Mucosa of rectum (tissue), 2 donors: Measurements from ENCODE around the gene B3GALT5.
"Not testable (repeated sequence)": the region's sequence is repeated elsewhere in the genome, so short reads cannot be mapped to it uniquely, and the experiment has no call there.

Experiments
- H3K27ac ChIP-seq, 2 donors: one replicate each; pipeline ENCODE4 v1.7.0; 2013; ENCODE audit warnings: inconsistent platforms in 2 of 2, low read depth in 2 of 2, low read length in 2 of 2
- H3K27me3 ChIP-seq, 2 donors: one replicate each; pipeline ENCODE4 v1.7.0; 2013; ENCODE audit warnings: low read length in 2 of 2; ENCODE audit not compliant: control insufficient read depth in 2 of 2, insufficient read depth in 2 of 2
- H3K36me3 ChIP-seq, 2 donors: one replicate each; pipeline ENCODE4 v1.7.0; 2013; ENCODE audit warnings: low read length in 2 of 2; ENCODE audit not compliant: control insufficient read depth in 2 of 2, insufficient read depth in 2 of 2
- H3K4me1 ChIP-seq, 2 donors: one replicate each; pipeline ENCODE4 v1.7.0; 2013; ENCODE audit warnings: low read length in 2 of 2, mild to moderate bottlenecking in 1 of 2; ENCODE audit not compliant: control insufficient read depth in 2 of 2, insufficient read depth in 2 of 2
- H3K4me3 ChIP-seq, 2 donors: one replicate each; pipeline ENCODE4 v1.7.0; 2013; ENCODE audit warnings: low read length in 2 of 2
- H3K9ac ChIP-seq, 2 donors: one replicate each; pipeline ENCODE4 v1.7.0; 2013; ENCODE audit warnings: low read length in 2 of 2, low read depth in 1 of 2, mild to moderate bottlenecking in 1 of 2
- H3K9me3 ChIP-seq, 2 donors: one replicate each; pipeline ENCODE4 v1.7.0; 2013; ENCODE audit warnings: low read length in 2 of 2; ENCODE audit not compliant: control insufficient read depth in 2 of 2
- donor health status: healthy.
- donor health status: Normal muscosa, but diverticular disease.

The B3GALT5 gene

GRCh38 chr21:39582749-39583148 is 30.0 kb upstream of the B3GALT5 start:
- Histone ChIP-seq H3K27ac (no peak overlapping the region), H3K4me1 (peaks cover 3 to 14% of the 10 kb centered on the region in 2 donors), H3K4me3 (no peak overlapping the region), H3K9ac (no peak overlapping the region), H3K36me3 (no peaks in the 10 kb centered on the region), H3K9me3 (no peaks in the 10 kb centered on the region), H3K27me3 (no peaks in the 10 kb centered on the region)

DNA sequence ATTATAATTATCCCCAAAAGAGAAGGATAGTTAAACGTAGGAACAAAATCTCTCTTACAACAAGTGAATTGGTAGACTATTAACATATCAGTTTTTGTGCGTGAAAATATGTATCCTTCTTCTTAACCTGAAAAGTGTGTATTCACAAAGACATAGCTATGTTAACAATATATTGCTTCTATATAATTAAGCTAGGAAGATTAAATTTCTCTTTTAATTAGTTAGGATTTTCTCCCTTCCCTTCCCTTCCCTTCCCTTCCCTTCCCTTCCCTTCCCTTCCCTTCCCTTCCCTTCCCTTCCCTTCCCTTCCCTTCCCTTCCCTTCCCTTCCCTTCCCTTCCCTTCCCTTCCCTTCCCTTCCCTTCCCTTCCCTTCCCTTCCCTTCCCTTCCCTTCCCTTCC is 29.2 kb upstream of the B3GALT5 start:
- not testable (repeated sequence) for H3K4me3 ChIP-seq, H3K9ac ChIP-seq, H3K9me3 ChIP-seq, H3K27me3 ChIP-seq, H3K27ac ChIP-seq, H3K36me3 ChIP-seq
- peaks cover 3 to 14% of the 10 kb centered on the region in 2 donors for H3K4me1 ChIP-seq

- no peaks in the 10 kb centered on the region for H3K4me1 ChIP-seq
- no peaks in the 10 kb centered on the region for H3K9me3 ChIP-seq
- H3K27me3 ChIP-seq, result no peaks in the 10 kb centered on the region
- H3K4me3 ChIP-seq, result no peak overlapping the region
- H3K36me3 ChIP-seq, result no peaks in the 10 kb centered on the region
- no peak overlapping the region for H3K9ac ChIP-seq
- no peak overlapping the region for H3K27ac ChIP-seq
Observed at GRCh38 chr21:39587376-39587775, 25.4 kb upstream of the B3GALT5 start.

DNA sequence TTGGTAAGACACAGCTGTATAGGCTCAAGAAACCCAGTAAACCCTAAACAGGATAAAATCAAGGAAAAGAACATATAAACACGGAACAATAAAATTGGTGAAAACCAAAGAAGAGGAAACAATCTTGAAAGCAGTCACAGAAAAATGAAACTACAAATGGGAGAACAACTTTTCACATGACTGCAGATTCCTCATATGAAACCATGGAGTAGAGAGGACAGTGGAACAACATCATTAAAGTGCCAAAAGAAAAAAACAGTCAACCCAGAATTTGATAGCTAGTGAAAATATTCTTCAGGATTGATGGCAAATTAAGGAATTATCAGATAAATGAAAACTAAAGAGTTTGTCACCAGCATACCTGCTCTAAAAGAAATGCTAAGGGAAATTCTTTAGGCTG is 23.9 kb upstream of the B3GALT5 start:
- Histone ChIP-seq H3K27ac (no peak overlapping the region), H3K4me3 (no peak overlapping the region), H3K9me3 (no peaks in the 10 kb centered on the region), H3K36me3 (no peaks in the 10 kb centered on the region), H3K9ac (no peak overlapping the region), H3K4me1 (no peaks in the 10 kb centered on the region), H3K27me3 (no peaks in the 10 kb centered on the region)

DNA sequence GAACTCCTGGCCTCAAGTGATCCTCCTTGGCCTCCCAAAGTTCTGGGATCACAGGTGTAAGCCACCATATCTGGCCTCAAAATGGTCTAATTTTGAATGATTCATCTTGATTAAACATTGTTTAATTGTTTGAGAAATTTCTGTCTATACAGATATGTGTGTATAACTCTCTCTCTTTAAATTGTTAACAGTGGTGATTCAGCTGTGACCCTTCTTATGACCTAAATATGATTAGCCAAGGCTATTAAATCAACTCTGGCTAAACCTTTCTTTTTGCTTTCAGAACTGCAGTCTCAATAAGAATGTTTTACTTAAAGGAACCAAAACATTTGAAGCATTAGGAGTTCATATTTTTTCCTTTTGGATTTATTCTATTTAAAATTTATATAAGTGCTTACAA is 19.2 kb upstream of the B3GALT5 start:
- H3K4me1 ChIP-seq, result no peaks in the 10 kb centered on the region
- no peaks in the 10 kb centered on the region for H3K36me3 ChIP-seq
- no peak overlapping the region for H3K27ac ChIP-seq
- no peak overlapping the region for H3K4me3 ChIP-seq
- no peaks in the 10 kb centered on the region for H3K27me3 ChIP-seq
- no peaks in the 10 kb centered on the region for H3K9me3 ChIP-seq
- H3K9ac ChIP-seq, result no peak overlapping the region

DNA sequence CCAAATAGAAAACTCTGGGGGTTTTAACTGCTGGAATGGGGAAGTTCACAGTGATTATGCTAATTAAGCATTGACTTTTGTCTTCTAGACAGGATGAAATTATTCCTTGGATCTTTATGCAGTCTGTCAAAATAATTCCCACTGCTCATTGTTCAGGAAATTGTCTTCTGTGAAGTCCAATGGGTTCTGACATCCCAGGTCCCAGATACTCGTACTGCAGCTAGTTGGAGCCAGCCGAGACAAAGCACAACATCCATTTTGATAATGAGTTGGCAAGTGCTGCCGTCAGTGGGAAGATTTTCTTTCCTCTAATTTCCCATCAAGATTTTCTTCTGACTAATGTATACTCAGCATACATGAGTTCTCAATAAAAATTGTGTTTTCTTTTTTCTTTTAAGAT is 17.3 kb upstream of the B3GALT5 start:
- Histone ChIP-seq H3K9me3 (no peaks in the 10 kb centered on the region), H3K4me3 (no peak overlapping the region), H3K9ac (no peak overlapping the region), H3K27me3 (no peaks in the 10 kb centered on the region), H3K27ac (no peak overlapping the region), H3K4me1 (no peaks in the 10 kb centered on the region), H3K36me3 (no peaks in the 10 kb centered on the region)

GRCh38 chr21:39597595-39597994 is 15.1 kb upstream of the B3GALT5 start:
- Histone ChIP-seq H3K9ac (no peak overlapping the region), H3K36me3 (no peaks in the 10 kb centered on the region), H3K27ac (no peak overlapping the region), H3K27me3 (no peaks in the 10 kb centered on the region), H3K4me3 (no peak overlapping the region), H3K9me3 (no peaks in the 10 kb centered on the region), H3K4me1 (peaks cover 0 to 3% of the 10 kb centered on the region in 2 donors)

- no peaks in the 10 kb centered on the region for H3K36me3 ChIP-seq
- no peaks in the 10 kb centered on the region for H3K9me3 ChIP-seq
- H3K27me3 ChIP-seq, result no peaks in the 10 kb centered on the region
- H3K4me3 ChIP-seq, result no peak overlapping the region
- H3K27ac ChIP-seq, result no peak overlapping the region
- H3K9ac ChIP-seq, result no peak overlapping the region
- H3K4me1 ChIP-seq, result peaks cover 0 to 3% of the 10 kb centered on the region in 2 donors
Observed at GRCh38 chr21:39599191-39599970, 13.4 kb upstream of the B3GALT5 start.

DNA sequence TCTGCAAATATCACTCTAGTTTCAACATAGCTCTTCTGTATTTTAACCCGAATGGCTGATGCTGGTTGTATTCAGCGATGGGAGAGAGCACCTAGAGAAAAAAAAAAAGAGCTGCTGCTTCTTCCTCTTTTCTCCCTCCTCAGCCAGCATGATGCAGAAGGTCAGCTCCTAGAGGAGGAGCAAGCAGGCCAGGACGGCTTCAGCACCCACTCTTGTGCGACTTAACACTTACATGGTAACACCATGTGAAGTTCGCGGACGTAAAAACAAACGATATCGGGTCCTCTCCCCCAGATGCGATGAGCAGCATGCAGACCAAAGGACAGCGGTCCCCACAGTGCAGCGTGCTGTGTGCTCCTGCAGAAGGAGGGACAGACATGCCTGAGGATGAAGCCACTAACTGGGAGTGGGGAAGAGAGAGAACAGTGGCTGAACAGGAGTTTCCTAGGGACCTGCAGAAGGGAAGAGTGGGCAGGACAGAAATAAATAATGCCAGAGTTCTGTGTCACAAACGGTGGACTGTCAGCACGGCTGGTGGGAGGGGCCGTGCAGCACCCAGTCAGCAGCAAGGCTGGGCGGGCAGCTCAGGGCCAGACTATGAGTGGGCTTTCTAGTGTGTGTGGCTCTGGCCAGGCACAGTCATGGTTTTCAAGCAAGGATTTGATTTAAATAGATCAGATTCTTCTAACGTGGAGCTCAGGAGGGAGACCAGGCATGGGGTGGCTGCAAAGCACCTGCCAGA is 11.4 kb upstream of the B3GALT5 start:
- H3K27ac ChIP-seq, result no peak overlapping the region
- H3K36me3 ChIP-seq, result no peaks in the 10 kb centered on the region
- H3K9ac ChIP-seq, result no peak overlapping the region
- H3K27me3 ChIP-seq, result no peaks in the 10 kb centered on the region
- H3K4me3 ChIP-seq, result no peak overlapping the region
- peaks cover 0 to 3% of the 10 kb centered on the region in 2 donors for H3K4me1 ChIP-seq
- H3K9me3 ChIP-seq, result no peaks in the 10 kb centered on the region

- Histone ChIP-seq H3K9ac (no peak overlapping the region), H3K27ac (no peak overlapping the region), H3K4me1 (peaks cover 0 to 3% of the 10 kb centered on the region in 2 donors), H3K4me3 (no peak overlapping the region), H3K36me3 (no peaks in the 10 kb centered on the region), H3K9me3 (no peaks in the 10 kb centered on the region), H3K27me3 (no peaks in the 10 kb centered on the region)
Observed at GRCh38 chr21:39602076-39602689, 10.6 kb upstream of the B3GALT5 start.
